Glutamatergic neuron (in vitro differentiated cells): ENCODE measurements around the gene SNF8. TPM values are rescaled to one million over a fixed set of nuclear protein-coding genes. Genes with fewer than 3 reads are reported as not detected.

ENCODE experiments used
- DNase-seq: peaks from one replicate; pipeline ENCODE4 v3.0.0; 2022
- H3K27ac Mint-ChIP-seq: one replicate; pipeline ENCODE4 v1.8.0; 2020; ENCODE audit warnings: mild to moderate bottlenecking, mixed read lengths, inconsistent platforms; ENCODE audit not compliant: unreplicated experiment
- H3K27me3 Mint-ChIP-seq: one replicate; pipeline ENCODE4 v1.8.0; 2020; ENCODE audit warnings: mild to moderate bottlenecking, moderate library complexity, mixed read lengths, inconsistent platforms; ENCODE audit not compliant: unreplicated experiment
- H3K36me3 Mint-ChIP-seq: one replicate; pipeline ENCODE4 v1.8.0; 2020; ENCODE audit warnings: mild to moderate bottlenecking, mixed read lengths, inconsistent platforms; ENCODE audit not compliant: unreplicated experiment
- H3K4me1 Mint-ChIP-seq: one replicate; pipeline ENCODE4 v1.8.0; 2020; ENCODE audit warnings: mild to moderate bottlenecking, low read depth, mixed read lengths, inconsistent platforms; ENCODE audit not compliant: unreplicated experiment
- H3K4me3 Mint-ChIP-seq: one replicate; pipeline ENCODE4 v1.8.0; 2020; ENCODE audit warnings: mild to moderate bottlenecking, mixed read lengths, inconsistent platforms; ENCODE audit not compliant: unreplicated experiment
- H3K9me3 Mint-ChIP-seq: one replicate; pipeline ENCODE4 v1.8.0; 2020; ENCODE audit warnings: mild to moderate bottlenecking, moderate library complexity, mixed read lengths, inconsistent platforms; ENCODE audit not compliant: unreplicated experiment
- CTCF ChIP-seq: fragments of 200-600 bp; sonication (generic); IDR thresholded peaks from one replicate; pipeline ENCODE4 v1.5.0; 2021; ENCODE audit not compliant: partially characterized antibody, unreplicated experiment
- long read RNA-seq: library from polyadenylated mRNA; unstranded; transcript quantifications from one replicate; pipeline ENCODE4 v2.0.0, GENCODE V29; 2020; ENCODE audit not compliant: unreplicated experiment
- total RNA-seq: library from RNA; stranded (reverse); fragmentation: NEBNext Ultra II Directional; extraction: Animal tissue kit (Norgen Biotek cat#: 25700); gene quantifications from one replicate; pipeline ENCODE4 v1.2.1, GENCODE V29; 2021; ENCODE audit not compliant: unreplicated experiment

The SNF8 gene, protein sequence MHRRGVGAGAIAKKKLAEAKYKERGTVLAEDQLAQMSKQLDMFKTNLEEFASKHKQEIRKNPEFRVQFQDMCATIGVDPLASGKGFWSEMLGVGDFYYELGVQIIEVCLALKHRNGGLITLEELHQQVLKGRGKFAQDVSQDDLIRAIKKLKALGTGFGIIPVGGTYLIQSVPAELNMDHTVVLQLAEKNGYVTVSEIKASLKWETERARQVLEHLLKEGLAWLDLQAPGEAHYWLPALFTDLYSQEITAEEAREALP
- 143 TPM for total RNA-seq
- long read RNA-seq, transcript SNF8-202 (8 exons, 2,319 nt): major isoform, 91 of 105 reads
- long read RNA-seq, partial matches to known transcripts: 1 of 105 reads
- long read RNA-seq, other reads (novel, unspliced or antisense): 3 of 105 reads

- peaks cover 7% of the 10 kb centered on the region for H3K27me3 Mint-ChIP-seq
- peaks cover 4% of the 10 kb centered on the region for H3K4me1 Mint-ChIP-seq
- peak within 1 kb of the TSS; percentile 96 for H3K4me3 Mint-ChIP-seq
- H3K27ac Mint-ChIP-seq: peak within 1 kb of the TSS; percentile 91
- H3K9me3 Mint-ChIP-seq: peaks cover 2% of the 10 kb centered on the region
- no peak for TF ChIP-seq CTCF
- no peaks in the 10 kb centered on the region for H3K36me3 Mint-ChIP-seq
- DNase-seq: peak; percentile 97
Measured at GRCh38 chr17:48944515-48945260, at the start of gene SNF8. TSS of gene SNF8 (minus strand) at chr17:48944842. CDS start at chr17:48944734, 108 bp downstream.

GRCh38 chr17:48993951-48994350 lies 49.3 kb upstream of the SNF8 start:
- Mint-ChIP-seq H3K4me1 (peaks cover 26% of the 10 kb centered on the region), H3K4me3 (peak overlapping the region; percentile 69), H3K9me3 (peaks cover 14% of the 10 kb centered on the region), H3K27ac (peak overlapping the region; percentile 23), H3K27me3 (peaks cover 15% of the 10 kb centered on the region), H3K36me3 (no peaks in the 10 kb centered on the region)
- no peak for DNase-seq
- no peak for TF ChIP-seq CTCF

GRCh38 chr17:48993305-48993704 lies 48.7 kb upstream of the SNF8 start:
- peaks cover 26% of the 10 kb centered on the region for H3K4me1 Mint-ChIP-seq
- DNase-seq: no peak
- no peak for TF ChIP-seq CTCF
- peaks cover 10% of the 10 kb centered on the region for H3K9me3 Mint-ChIP-seq
- H3K27me3 Mint-ChIP-seq: peaks cover 13% of the 10 kb centered on the region
- H3K27ac Mint-ChIP-seq: no peak overlapping the region
- peak overlapping the region; percentile 50 for H3K4me3 Mint-ChIP-seq
- no peaks in the 10 kb centered on the region for H3K36me3 Mint-ChIP-seq

- H3K9me3 Mint-ChIP-seq: peaks cover 10% of the 10 kb centered on the region
- no peaks in the 10 kb centered on the region for H3K36me3 Mint-ChIP-seq
- no peak overlapping the region for H3K4me3 Mint-ChIP-seq
- H3K27me3 Mint-ChIP-seq: peaks cover 13% of the 10 kb centered on the region
- no peak for DNase-seq
- peak overlapping the region; percentile 11 for H3K27ac Mint-ChIP-seq
- no peak for TF ChIP-seq CTCF
- H3K4me1 Mint-ChIP-seq: peaks cover 26% of the 10 kb centered on the region
Measured at GRCh38 chr17:48992444-48992843, 47.8 kb upstream of the SNF8 start.
